LNCAP (cell line): ENCODE data around the gene SPATA1.

Experiments used
- CTCF ChIP-seq: fragments of 450-650 bp; IDR thresholded peaks from 2 replicates; pipeline ENCODE4 v1.5.1; 2017; ENCODE audit warnings: mild to moderate bottlenecking

The SPATA1 gene

DNA sequence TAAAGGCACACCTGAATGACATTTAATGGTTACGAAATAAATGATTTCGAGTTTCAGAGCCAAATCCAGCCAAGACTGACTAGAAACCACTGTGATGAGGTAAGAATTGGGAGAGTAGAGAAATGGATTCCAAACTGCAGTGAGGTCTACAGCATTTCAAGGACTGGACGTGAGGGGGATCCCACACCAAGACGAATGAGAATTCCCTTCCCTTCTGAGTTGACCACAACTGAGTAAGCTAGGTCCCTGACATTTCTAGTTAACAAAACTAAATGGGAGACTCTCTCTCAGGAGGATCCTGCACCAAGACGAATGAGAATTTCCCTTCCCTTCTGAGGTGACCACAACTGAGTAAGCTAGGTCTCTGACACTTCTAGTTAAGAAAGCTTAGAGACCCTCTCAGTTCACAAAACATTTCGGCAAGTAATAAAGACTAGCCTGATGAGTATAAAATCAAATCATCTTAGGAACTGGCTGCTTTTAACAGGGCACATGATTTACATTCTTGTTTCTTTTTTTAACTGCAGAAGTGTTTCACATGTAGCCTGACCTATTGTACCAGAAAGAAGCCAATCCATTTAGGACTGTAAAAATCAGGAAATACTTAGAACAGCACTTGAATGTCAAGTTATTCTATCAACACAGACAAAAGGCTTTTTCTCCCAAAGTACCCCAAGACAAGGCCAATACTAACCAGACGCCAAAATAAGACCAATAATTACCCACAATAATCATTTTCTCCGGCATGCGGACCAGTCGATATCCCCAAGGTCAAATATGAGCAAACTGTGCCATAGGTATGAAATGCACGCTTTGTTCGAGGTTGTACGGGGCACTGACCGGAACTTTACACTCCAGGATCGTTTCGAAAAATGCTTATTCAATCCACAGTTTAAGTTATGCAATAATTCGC, 1.4 kb upstream of the SPATA1 start:
- TF ChIP-seq CTCF: no peak

GRCh38 chr1:84505493-84506001, 639 bp upstream of the SPATA1 start:
- no peak for TF ChIP-seq CTCF

GRCh38 chr1:84506729-84507453, 705 bp downstream of the SPATA1 start:
- TF ChIP-seq CTCF: no peak

DNA sequence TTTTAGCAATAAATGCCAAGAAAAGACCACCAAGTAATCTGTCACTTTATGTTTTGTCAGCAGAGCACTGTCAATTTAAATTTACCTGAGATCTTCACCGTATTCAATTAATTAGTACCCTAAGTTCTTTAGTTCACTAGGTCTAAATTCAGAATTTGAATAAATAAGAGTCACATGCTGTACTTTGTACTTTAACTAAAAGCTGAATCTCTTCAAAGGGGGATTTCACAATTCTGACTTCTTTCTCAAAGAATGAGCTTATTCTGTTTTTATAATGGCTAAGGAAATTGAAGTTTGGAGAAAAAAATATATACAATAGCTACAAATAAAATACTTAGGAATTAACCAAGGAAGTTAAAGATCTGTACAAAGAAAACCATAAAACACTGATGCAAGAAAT, 2.3 kb downstream of the SPATA1 start:
- TF ChIP-seq CTCF: no peak

GRCh38 chr1:84509029-84509428, 2.8 kb downstream of the SPATA1 start:
- no peak for TF ChIP-seq CTCF

DNA sequence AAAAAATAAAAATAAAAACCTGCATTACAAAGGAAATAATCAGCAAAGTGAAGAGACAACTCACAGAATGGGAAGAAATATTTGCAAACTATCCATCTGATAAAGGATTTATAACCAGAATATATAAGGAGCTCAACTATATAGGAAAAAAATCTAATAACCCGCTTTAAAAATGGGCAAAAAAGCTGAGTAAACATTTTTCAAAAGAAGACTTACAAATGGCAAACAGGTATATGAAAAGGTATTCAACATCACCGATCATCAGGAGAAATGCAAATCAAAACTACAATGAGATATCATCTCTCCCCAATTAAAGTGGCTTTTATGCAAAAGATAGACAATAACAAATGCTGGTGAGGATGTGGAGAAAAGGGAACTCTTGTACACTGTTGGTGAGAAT, 4.0 kb downstream of the SPATA1 start:
- no peak for TF ChIP-seq CTCF

DNA sequence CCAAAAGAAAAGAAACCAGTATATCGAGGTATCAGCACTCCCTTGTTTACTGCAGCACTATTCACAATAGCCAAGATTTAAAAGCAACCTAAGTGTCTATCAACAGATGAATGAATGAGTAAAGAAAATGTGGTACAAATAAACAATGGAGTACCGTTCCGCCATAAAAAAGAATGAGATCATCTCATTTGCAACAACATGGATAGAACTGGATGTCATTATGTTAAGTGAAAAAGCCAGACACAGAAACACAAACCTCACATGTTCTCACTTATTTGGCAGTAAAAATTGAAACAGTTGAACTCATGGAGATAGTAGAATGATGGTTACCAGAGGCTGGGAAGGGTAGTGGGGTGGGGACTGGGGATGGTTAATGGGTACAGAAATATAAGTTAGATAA, 4.5 kb downstream of the SPATA1 start:
- no peak for TF ChIP-seq CTCF
